Lower leg skin (tissue), 3 donors: ENCODE measurements around the gene ASH1L.

Experiments
- POLR2A ChIP-seq, 2 donors: fragments of 450-650 bp; IDR thresholded peaks; one replicate each; pipeline ENCODE4 v1.6.1; 2016 to 2017; ENCODE audit warnings: antibody characterized with exemption in 2 of 2, mild to moderate bottlenecking in 1 of 2, moderate library complexity in 1 of 2
- TF ChIP-seq, protein P1 (sequence below), 3 donors: fragments of 450-650 bp; IDR thresholded peaks; one replicate each; pipeline ENCODE4 v1.5.1; 2016; ENCODE audit warnings: antibody characterized with exemption in 3 of 3, mild to moderate bottlenecking in 3 of 3, moderate library complexity in 2 of 3

DNA sequence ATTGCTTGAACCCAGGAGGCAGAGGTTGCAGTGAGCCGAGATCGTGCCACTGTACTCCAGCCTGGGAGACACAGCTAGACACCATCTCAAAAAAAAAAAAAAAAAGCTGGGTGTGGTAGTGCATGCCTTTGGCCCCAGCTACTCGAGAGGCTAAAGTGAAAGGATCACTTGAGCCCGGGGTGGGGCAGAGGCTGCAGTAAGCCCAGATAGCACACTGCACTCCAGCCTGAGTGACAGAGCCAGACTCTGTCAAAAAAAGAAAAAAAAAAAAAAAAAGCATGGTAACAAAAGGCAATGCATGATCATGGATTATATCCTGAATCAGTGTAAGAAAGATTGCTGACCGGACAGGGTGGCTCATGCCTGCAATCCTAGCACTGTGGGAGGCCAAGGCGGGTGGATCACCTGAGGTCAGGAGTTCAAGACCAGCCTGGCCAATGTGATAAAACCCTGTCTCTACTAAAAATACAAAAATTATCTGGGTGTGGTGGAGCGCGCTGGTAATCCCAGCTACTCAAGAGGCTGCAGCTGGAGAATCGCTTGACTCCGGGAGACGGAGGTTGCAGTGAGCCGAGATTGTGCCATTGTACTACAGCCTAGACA is 165.6 kb downstream of the ASH1L start:
- TF ChIP-seq, protein P1, sequence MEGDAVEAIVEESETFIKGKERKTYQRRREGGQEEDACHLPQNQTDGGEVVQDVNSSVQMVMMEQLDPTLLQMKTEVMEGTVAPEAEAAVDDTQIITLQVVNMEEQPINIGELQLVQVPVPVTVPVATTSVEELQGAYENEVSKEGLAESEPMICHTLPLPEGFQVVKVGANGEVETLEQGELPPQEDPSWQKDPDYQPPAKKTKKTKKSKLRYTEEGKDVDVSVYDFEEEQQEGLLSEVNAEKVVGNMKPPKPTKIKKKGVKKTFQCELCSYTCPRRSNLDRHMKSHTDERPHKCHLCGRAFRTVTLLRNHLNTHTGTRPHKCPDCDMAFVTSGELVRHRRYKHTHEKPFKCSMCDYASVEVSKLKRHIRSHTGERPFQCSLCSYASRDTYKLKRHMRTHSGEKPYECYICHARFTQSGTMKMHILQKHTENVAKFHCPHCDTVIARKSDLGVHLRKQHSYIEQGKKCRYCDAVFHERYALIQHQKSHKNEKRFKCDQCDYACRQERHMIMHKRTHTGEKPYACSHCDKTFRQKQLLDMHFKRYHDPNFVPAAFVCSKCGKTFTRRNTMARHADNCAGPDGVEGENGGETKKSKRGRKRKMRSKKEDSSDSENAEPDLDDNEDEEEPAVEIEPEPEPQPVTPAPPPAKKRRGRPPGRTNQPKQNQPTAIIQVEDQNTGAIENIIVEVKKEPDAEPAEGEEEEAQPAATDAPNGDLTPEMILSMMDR (IDR thresholded peaks at IDR 0.05), result no peak
- TF ChIP-seq POLR2A (IDR thresholded peaks at IDR 0.05), result no peak
